Posterior cingulate gyrus (tissue), 11 donors: ENCODE measurements around the gene RHBDL1.
A peak's percentile ranks its signal among the peaks of the same experiment; 100 is the strongest.

Experiments used
- DNase-seq, 10 donors: peaks; one replicate each; pipeline versions ENCODE4 v3.0.0 to v3.0.0-alpha.2; 2020 to 2021; ENCODE audit warnings: mixed read lengths in 3 of 10
- intact Hi-C: fragments of 100-400 bp; cut with DNase I; formaldehyde crosslinking; loops from one replicate; pipeline ENCODE4 v1.15.1; 2023

RHBDL1 gene

GRCh38 chr16:674968-675883, at the start of gene RHBDL1:
Gene RHBDL1 (plus strand): TSS chr16:675671. CDS start chr16:675791, 120 bp downstream.
- DNase-seq, result peak in 9 of 10 donors; percentile 45 to 94 (median 60)
- intact Hi-C loops, result no loop called here

GRCh38 chr16:625977-626765, 49.3 kb upstream of the RHBDL1 start:
- DNase-seq, result peak in 1 of 10 donors; percentile 63
- intact Hi-C loops, result no loop called here

GRCh38 chr16:626787-627453, 48.6 kb upstream of the RHBDL1 start:
- peak in 7 of 10 donors; percentile 54 to 95 (median 82) for DNase-seq

GRCh38 chr16:627454-628239, 47.8 kb upstream of the RHBDL1 start:
- DNase-seq, result peak in 2 of 10 donors; percentile 82 to 86
- intact Hi-C loops, result no loop called here

More at GRCh38 chr16:626787-627453, 48.6 kb upstream of the RHBDL1 start:
- intact Hi-C loops, result no loop called here

GRCh38 chr16:628321-629061, 47.0 kb upstream of the RHBDL1 start:
- DNase-seq, result peak in 1 of 10 donors; percentile 69
- intact Hi-C loops, result no loop called here

GRCh38 chr16:629185-629832, 46.2 kb upstream of the RHBDL1 start:
- DNase-seq, result peak in 2 of 10 donors; percentile 77 to 85
- intact Hi-C loops, result no loop called here

GRCh38 chr16:629833-630248, 45.6 kb upstream of the RHBDL1 start:
- no peak for DNase-seq

GRCh38 chr16:630249-630814, 45.1 kb upstream of the RHBDL1 start:
- DNase-seq, result peak in 3 of 10 donors; percentile 80 to 90 (median 80)
- intact Hi-C loops, result no loop called here

More at GRCh38 chr16:629833-630248, 45.6 kb upstream of the RHBDL1 start:
- intact Hi-C loops, result no loop called here

GRCh38 chr16:630815-631405, 44.6 kb upstream of the RHBDL1 start, which contains the start of gene WFIKKN1:
Gene WFIKKN1 (plus strand): TSS chr16:630985. CDS start chr16:631254, 269 bp downstream.
- intact Hi-C loops, result no loop called here
- peak in 2 of 10 donors; percentile 76 to 90 for DNase-seq

GRCh38 chr16:631808-632358, 43.6 kb upstream of the RHBDL1 start:
- intact Hi-C loops, result no loop called here
- no peak for DNase-seq

- DNase-seq, result peak in 1 of 10 donors; percentile 82
- intact Hi-C loops, result no loop called here
Observed at GRCh38 chr16:632486-633335, 42.8 kb upstream of the RHBDL1 start.

GRCh38 chr16:633336-634050, 42.0 kb upstream of the RHBDL1 start:
- intact Hi-C loops, result no loop called here

GRCh38 chr16:634051-634670, 41.3 kb upstream of the RHBDL1 start:
- no peak for DNase-seq
- intact Hi-C loops, result no loop called here

More at GRCh38 chr16:633336-634050, 42.0 kb upstream of the RHBDL1 start:
- no peak for DNase-seq

- DNase-seq, result no peak
- intact Hi-C loops, result no loop called here
Observed at GRCh38 chr16:634996-635395, 40.5 kb upstream of the RHBDL1 start.

- no peak for DNase-seq
- intact Hi-C loops, result loop anchor here (2.0 kb wide), 1 partner anchor 43 kb away; no protein-coding TSS in a partner anchor
Observed at GRCh38 chr16:635573-636205, 39.8 kb upstream of the RHBDL1 start.
